RWPE1 (cell line): ENCODE results near the gene FLT1.

ENCODE experiments used
- CTCF ChIA-PET: fragments of 350-600 bp; sonication (Branson Sonifier 250); formaldehyde crosslinking; extraction: SDS; loops from one replicate; lab custom pipeline; 2021; lab: Yijun Ruan, JAX
- POLR2A ChIA-PET: fragments of 400-600 bp; formaldehyde crosslinking; extraction: SDS; loops from one replicate; lab custom pipeline; 2020; ENCODE audit warnings: antibody characterized with exemption; ENCODE audit not compliant: low non-redundant PET; lab: Yijun Ruan, JAX
- DNase-seq: peaks from one replicate; pipeline ENCODE4 v3.0.0; 2012; ENCODE audit warnings: low spot score
- H3K27ac ChIP-seq: fragments of 450-650 bp; 2 replicates; pipeline ENCODE4 v1.5.1; 2017
- TF ChIP-seq, protein P1 (sequence below): fragments of 450-650 bp; conservative IDR thresholded peaks from 2 replicates; pipeline ENCODE4 v1.5.1; 2017; ENCODE audit warnings: low read depth, mild to moderate bottlenecking

Gene FLT1

GRCh38 chr13:28316836-28317235, 178.1 kb downstream of the FLT1 start:
- H3K27ac ChIP-seq = no peak overlapping the region
- TF ChIP-seq, protein P1, sequence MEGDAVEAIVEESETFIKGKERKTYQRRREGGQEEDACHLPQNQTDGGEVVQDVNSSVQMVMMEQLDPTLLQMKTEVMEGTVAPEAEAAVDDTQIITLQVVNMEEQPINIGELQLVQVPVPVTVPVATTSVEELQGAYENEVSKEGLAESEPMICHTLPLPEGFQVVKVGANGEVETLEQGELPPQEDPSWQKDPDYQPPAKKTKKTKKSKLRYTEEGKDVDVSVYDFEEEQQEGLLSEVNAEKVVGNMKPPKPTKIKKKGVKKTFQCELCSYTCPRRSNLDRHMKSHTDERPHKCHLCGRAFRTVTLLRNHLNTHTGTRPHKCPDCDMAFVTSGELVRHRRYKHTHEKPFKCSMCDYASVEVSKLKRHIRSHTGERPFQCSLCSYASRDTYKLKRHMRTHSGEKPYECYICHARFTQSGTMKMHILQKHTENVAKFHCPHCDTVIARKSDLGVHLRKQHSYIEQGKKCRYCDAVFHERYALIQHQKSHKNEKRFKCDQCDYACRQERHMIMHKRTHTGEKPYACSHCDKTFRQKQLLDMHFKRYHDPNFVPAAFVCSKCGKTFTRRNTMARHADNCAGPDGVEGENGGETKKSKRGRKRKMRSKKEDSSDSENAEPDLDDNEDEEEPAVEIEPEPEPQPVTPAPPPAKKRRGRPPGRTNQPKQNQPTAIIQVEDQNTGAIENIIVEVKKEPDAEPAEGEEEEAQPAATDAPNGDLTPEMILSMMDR = no peak
- POLR2A ChIA-PET = no interaction called here
- DNase-seq = no peak
- CTCF ChIA-PET = no interaction called here

DNA sequence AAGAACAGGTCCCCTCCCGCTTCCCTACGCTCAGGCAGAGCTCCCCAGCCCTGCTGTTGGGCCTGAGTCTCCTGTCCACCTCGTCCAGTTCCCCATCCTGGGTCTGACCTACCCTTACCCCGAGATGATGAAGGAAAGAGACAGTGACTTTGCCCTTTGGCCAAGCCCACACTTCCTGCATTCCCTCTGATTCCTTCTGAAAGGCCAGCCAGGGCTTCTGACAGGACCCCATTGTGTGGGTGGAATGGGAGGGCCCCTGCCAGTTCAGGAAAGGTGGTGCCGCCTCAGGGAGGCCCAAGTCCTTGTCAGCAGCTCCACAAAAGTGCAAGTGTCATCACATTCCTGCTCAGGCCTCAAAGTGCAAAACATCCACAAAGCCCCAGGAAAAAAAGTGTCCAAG, 178.8 kb downstream of the FLT1 start:
- CTCF ChIA-PET = no interaction called here
- H3K27ac ChIP-seq = no peak overlapping the region
- POLR2A ChIA-PET = no interaction called here
- no peak for DNase-seq
- TF ChIP-seq, protein P1 = no peak

GRCh38 chr13:28314879-28315278, 180.0 kb downstream of the FLT1 start:
- POLR2A ChIA-PET = no interaction called here
- CTCF ChIA-PET = interaction anchor here (0.7 to 0.9 kb wide), 2 partner anchors 10 to 722 kb away, joined by 3 to 5 read pairs; no protein-coding TSS in a partner anchor
- TF ChIP-seq, protein P1 = no peak

GRCh38 chr13:28313579-28313978, 181.3 kb downstream of the FLT1 start:
- ChIA-PET CTCF (no interaction called here), POLR2A (no interaction called here)
- no peak for DNase-seq
- H3K27ac ChIP-seq = no peak overlapping the region
- TF ChIP-seq, protein P1 = no peak

More at GRCh38 chr13:28314879-28315278, 180.0 kb downstream of the FLT1 start:
- DNase-seq = no peak
- no peak overlapping the region for H3K27ac ChIP-seq

DNA sequence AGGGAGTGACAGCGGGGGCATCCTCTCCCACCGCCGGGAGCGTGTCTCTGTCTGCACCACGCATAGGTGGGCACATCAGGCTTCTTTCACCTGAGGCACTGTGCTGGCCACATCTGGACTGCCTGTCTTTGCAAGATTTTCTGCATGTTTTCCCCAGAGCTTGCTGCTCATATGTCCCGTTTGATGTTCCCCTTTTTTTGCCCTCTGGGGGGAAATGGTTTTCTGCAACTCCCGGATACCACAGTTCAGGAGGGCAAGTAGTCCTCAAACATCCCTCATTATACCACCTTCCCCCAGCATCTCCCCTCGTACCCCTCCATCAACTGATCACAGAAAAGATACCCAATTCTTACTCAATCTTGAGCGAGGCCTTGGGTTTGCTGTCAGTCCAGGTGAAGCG, 188.6 kb downstream of the FLT1 start:
- CTCF ChIA-PET = no interaction called here
- TF ChIP-seq, protein P1 = no peak
- POLR2A ChIA-PET = no interaction called here

GRCh38 chr13:28301839-28302238, 193.1 kb downstream of the FLT1 start:
- ChIA-PET POLR2A (no interaction called here), CTCF (no interaction called here)
- DNase-seq = no peak
- TF ChIP-seq, protein P1 = no peak
- no peak overlapping the region for H3K27ac ChIP-seq

More for the DNA sequence above, 188.6 kb downstream of the FLT1 start:
- H3K27ac ChIP-seq = no peak overlapping the region
- no peak for DNase-seq
